H1 (cell line): Measurements from ENCODE around the gene KCNE4. TPM values are rescaled to one million over a fixed set of nuclear protein-coding genes. Genes with fewer than 3 reads are reported as not detected.

ENCODE experiments used
- CTCF ChIA-PET: fragments of 300-600 bp; sonication (Branson Sonifier 250); formaldehyde crosslinking; loops from one replicate; lab custom pipeline; 2021; ENCODE audit not compliant: partially characterized antibody; lab: Charles Lee
- POLR2A ChIA-PET: fragments of 300-600 bp; sonication (Branson Sonifier 250); formaldehyde crosslinking; loops from one replicate; lab custom pipeline; 2021; ENCODE audit warnings: inconsistent platforms; ENCODE audit not compliant: partially characterized antibody; lab: Charles Lee
- DNase-seq, 2 experiments: peaks; one replicate each; pipeline versions ENCODE4 v3.0.0 to v3.0.0-alpha.2; 2010 to 2022; ENCODE audit warnings: low spot score in 2 of 2, low read depth in 1 of 2, mixed read lengths in 1 of 2
- FAIRE-seq: peaks from 2 replicates; lab custom pipeline; 2011; peaks lifted over from hg19 to GRCh38; lab: Jason Lieb, UNC
- H2AFZ ChIP-seq: 2 replicates; pipeline ENCODE4 v1.8.1; 2012; ENCODE audit warnings: low read length, inconsistent platforms
- H2AK5ac ChIP-seq: 2 replicates; pipeline ENCODE4 v1.6.1; 2013; ENCODE audit warnings: low read depth, low read length
- H2BK120ac ChIP-seq: replicated peaks from 2 replicates; pipeline ENCODE3; 2013; ENCODE audit warnings: low read depth, low read length, inconsistent platforms
- H2BK12ac ChIP-seq: 2 replicates; pipeline ENCODE4 v1.6.1; 2013; ENCODE audit warnings: low read depth, low read length
- H2BK15ac ChIP-seq: 2 replicates; pipeline ENCODE4 v1.6.1; 2013; ENCODE audit warnings: low read length
- H2BK20ac ChIP-seq: 2 replicates; pipeline ENCODE4 v1.6.1; 2013; ENCODE audit warnings: low read length
- H2BK5ac ChIP-seq: 2 replicates; pipeline ENCODE4 v1.6.1; 2013; ENCODE audit warnings: low read depth, low read length
- H3K14ac ChIP-seq: 2 replicates; pipeline ENCODE4 v1.6.1; 2013; ENCODE audit warnings: inconsistent platforms; ENCODE audit not compliant: insufficient read length
- H3K18ac ChIP-seq: 2 replicates; pipeline ENCODE4 v1.6.1; 2013; ENCODE audit warnings: low read length; ENCODE audit errors: extremely low read depth
- H3K23ac ChIP-seq: 2 replicates; pipeline ENCODE4 v1.6.1; 2013; ENCODE audit warnings: inconsistent platforms; ENCODE audit not compliant: insufficient read length
- H3K23me2 ChIP-seq: 2 replicates; pipeline ENCODE4 v1.6.1; 2013; ENCODE audit warnings: low read depth, low read length
- H3K27ac ChIP-seq: 2 replicates; pipeline ENCODE4 v1.6.1; 2011; ENCODE audit warnings: low read depth, low read length, inconsistent platforms
- H3K27me3 ChIP-seq, 4 experiments: replicated peaks in 1 of 4; 1 replicate in 1 of 4; 2 replicates in 3 of 4; pipeline versions ENCODE4 v1.6.1 to v1.8.1; 2011 to 2013; ENCODE audit warnings: low read length in 3 of 4, mild to moderate bottlenecking in 3 of 4, inconsistent platforms in 2 of 4, mixed read lengths in 2 of 4, moderate library complexity in 1 of 4; ENCODE audit not compliant: control insufficient read depth in 3 of 4, insufficient read depth in 3 of 4; ENCODE audit errors: extremely low read depth in 1 of 4
- H3K36me3 ChIP-seq, 4 experiments: 2 replicates each; pipeline versions ENCODE4 v1.6.1 to v1.8.1; 2011 to 2013; ENCODE audit warnings: mild to moderate bottlenecking in 4 of 4, low read length in 3 of 4, moderate library complexity in 2 of 4, control low read depth in 1 of 4, inconsistent platforms in 1 of 4; ENCODE audit not compliant: insufficient read depth in 4 of 4, control insufficient read depth in 2 of 4
- H3K4ac ChIP-seq: replicated peaks from 2 replicates; pipeline ENCODE3; 2013; ENCODE audit warnings: low read length, low read depth, mixed read lengths, inconsistent platforms; ENCODE audit not compliant: insufficient read length
- H3K4me1 ChIP-seq, 4 experiments: replicated peaks in 1 of 4; 1 replicate in 1 of 4; 2 replicates in 3 of 4; pipeline versions ENCODE4 v1.6.1 to v1.8.1; 2011 to 2013; ENCODE audit warnings: low read length in 3 of 4, inconsistent platforms in 2 of 4, mixed read lengths in 1 of 4; ENCODE audit not compliant: insufficient read depth in 4 of 4, control insufficient read depth in 3 of 4
- H3K4me2 ChIP-seq, 2 experiments: 2 replicates each; pipeline versions ENCODE4 v1.6.1 to v1.8.1; 2011 to 2013; ENCODE audit warnings: low read depth in 2 of 2, low read length in 2 of 2, control low read depth in 1 of 2, inconsistent platforms in 1 of 2, mild to moderate bottlenecking in 1 of 2; ENCODE audit not compliant: insufficient read depth in 1 of 2
- H3K4me3 ChIP-seq, 4 experiments: fragments of 200-600, 300-600 bp in 1 of 4; sonication (generic), shearing (Covaris generic), sonication (Bioruptor Twin) in 1 of 4; 2 replicates each; pipeline versions ENCODE4 v1.5.1 to v1.8.1; 2011 to 2016; ENCODE audit warnings: low read length in 4 of 4, low read depth in 3 of 4, control low read depth in 2 of 4, inconsistent platforms in 2 of 4, mild to moderate bottlenecking in 2 of 4, mixed read lengths in 1 of 4, moderate library complexity in 1 of 4; ENCODE audit not compliant: insufficient read depth in 2 of 4; ENCODE audit errors: extremely low read depth in 1 of 4
- H3K56ac ChIP-seq: replicated peaks from 2 replicates; pipeline ENCODE3; 2013; ENCODE audit warnings: low read depth, mild to moderate bottlenecking, mixed read lengths, low read length, inconsistent platforms; ENCODE audit not compliant: insufficient read length
- H3K79me1 ChIP-seq: 2 replicates; pipeline ENCODE4 v1.6.1; 2013; ENCODE audit warnings: low read depth, low read length, control low read depth
- H3K79me2 ChIP-seq, 2 experiments: 2 replicates each; pipeline versions ENCODE4 v1.6.1 to v1.8.1; 2012 to 2013; ENCODE audit warnings: low read length in 2 of 2, mild to moderate bottlenecking in 2 of 2, inconsistent platforms in 1 of 2; ENCODE audit not compliant: insufficient read depth in 2 of 2, control insufficient read depth in 1 of 2
- H3K9ac ChIP-seq, 4 experiments: replicated peaks in 1 of 4; 1 replicate in 1 of 4; 2 replicates in 3 of 4; pipeline versions ENCODE4 v1.6.1 to v1.8.1; 2011 to 2013; ENCODE audit warnings: low read depth in 3 of 4, low read length in 3 of 4, control low read depth in 2 of 4, mild to moderate bottlenecking in 2 of 4, moderate library complexity in 2 of 4, inconsistent platforms in 1 of 4; ENCODE audit errors: extremely low read depth in 1 of 4
- H3K9me3 ChIP-seq, 2 experiments: 2 replicates each; pipeline versions ENCODE4 v1.6.1 to v1.8.1; 2012 to 2013; ENCODE audit warnings: mild to moderate bottlenecking in 2 of 2, moderate library complexity in 2 of 2, control low read depth in 1 of 2, inconsistent platforms in 1 of 2, low read depth in 1 of 2, low read length in 1 of 2, mixed read lengths in 1 of 2; ENCODE audit not compliant: insufficient read depth in 2 of 2
- H4K20me1 ChIP-seq, 2 experiments: replicated peaks in 1 of 2; 2 replicates each; pipeline versions ENCODE3 to v1.8.1; 2011 to 2013; ENCODE audit warnings: inconsistent platforms in 2 of 2, low read length in 2 of 2, mild to moderate bottlenecking in 1 of 2; ENCODE audit not compliant: insufficient read depth in 2 of 2, control insufficient read depth in 1 of 2
- H4K5ac ChIP-seq: 2 replicates; pipeline ENCODE4 v1.6.1; 2013; ENCODE audit warnings: low read length, low read depth, mixed read lengths, inconsistent platforms; ENCODE audit not compliant: insufficient read length
- H4K8ac ChIP-seq: 2 replicates; pipeline ENCODE4 v1.8.0; 2013; ENCODE audit warnings: mild to moderate bottlenecking, moderate library complexity, low read length, inconsistent platforms; ENCODE audit not compliant: insufficient read depth; ENCODE audit errors: extremely low read depth
- H4K91ac ChIP-seq: replicated peaks from 2 replicates; pipeline ENCODE3; 2013; ENCODE audit warnings: low read length, mixed read lengths, inconsistent platforms; ENCODE audit not compliant: insufficient read length
- EP300 ChIP-seq, 2 experiments: IDR thresholded peaks; 1 replicate in 1 of 2; 2 replicates in 1 of 2; pipeline ENCODE4 v1.6.1; 2011 to 2012; ENCODE audit warnings: low read depth in 2 of 2, low read length in 2 of 2, mild to moderate bottlenecking in 2 of 2, borderline replicate concordance in 1 of 2, inconsistent platforms in 1 of 2, moderate library complexity in 1 of 2
- WGBS, 2 experiments: shearing (Covaris generic) in 1 of 2; methylation state at CpG; one replicate each; pipeline versions ENCODE4 v1.1.6 to v1.1.7; 2013 to 2015; ENCODE audit warnings: low lambda C conversion rate in 2 of 2, mixed read lengths in 2 of 2, inconsistent platforms in 1 of 2, low coverage in 1 of 2, missing lambda C conversion rate in 1 of 2; ENCODE audit not compliant: insufficient replicate concordance in 2 of 2, insufficient coverage in 1 of 2, insufficient read length in 1 of 2; ENCODE audit errors: extremely low coverage in 1 of 2, missing lambda C conversion rate in 1 of 2; 5-methylcytosine and 5-hydroxymethylcytosine counted together
- polyA plus RNA-seq, 7 experiments: library from polyadenylated mRNA; depleted of rRNA in 3 of 7; stranded (reverse) in 5 of 7; unstranded in 2 of 7; fragments of >200 nt in 5 of 7; fragments of 200-250 nt in 2 of 7; gene quantifications; 1 replicate in 5 of 7; 2 replicates in 1 of 7; 4 replicates in 1 of 7; pipeline versions ENCODE4 v1.2.1 to v1.2.3, GENCODE V29; 2011 to 2013; ENCODE audit warnings: missing spikeins in 2 of 7, mixed read lengths in 2 of 7
- total RNA-seq: library from RNA; stranded (reverse); fragmentation: NEBNext Ultra II Directional; extraction: Animal tissue kit (Norgen Biotek cat#: 25700); gene quantifications from 2 replicates; pipeline ENCODE4 v1.2.1, GENCODE V29; 2021

KCNE4 gene
- total and polyA plus RNA-seq, 2 of the 8 experiments (the other 6 are each of a cell fraction or from before 2014, with no cell fraction given): 0.08 to 0.09 TPM

DNA sequence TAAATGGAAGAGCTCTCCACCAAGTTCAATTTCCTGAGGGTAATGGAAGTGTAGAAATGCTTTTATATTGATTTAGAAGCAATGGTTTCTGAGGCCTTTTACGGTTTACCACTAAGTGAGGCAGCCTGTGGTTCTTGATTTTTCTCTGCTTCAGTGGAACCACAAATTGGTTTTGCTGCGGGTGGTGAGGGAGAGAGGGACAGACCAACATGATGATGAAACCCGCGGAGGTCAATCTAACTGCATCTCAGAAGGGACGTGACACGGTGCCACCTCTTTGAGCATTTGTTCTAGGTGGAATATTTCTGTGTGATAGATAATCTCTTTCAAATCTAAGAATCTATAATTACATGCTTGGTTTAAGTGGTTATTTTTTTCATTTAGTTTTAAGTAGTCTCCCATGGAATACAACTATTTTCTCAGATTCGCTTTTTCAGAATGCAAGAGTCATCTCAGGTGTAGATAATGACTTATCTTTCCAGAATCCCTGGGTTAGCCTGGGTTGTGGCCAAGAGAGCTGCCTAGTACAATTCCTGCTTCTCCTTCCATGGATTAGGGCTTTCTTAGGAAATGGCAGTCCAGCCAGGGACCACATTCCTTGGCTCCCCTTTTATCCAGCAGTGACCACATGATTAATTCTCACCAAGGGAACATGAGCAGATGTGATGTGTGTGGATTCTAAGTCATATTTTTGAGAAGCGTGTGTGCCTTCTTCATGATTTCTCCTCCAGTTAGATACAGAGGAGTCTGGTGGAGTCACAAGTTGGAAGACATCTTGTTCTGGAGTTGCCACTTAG is 52.5 kb downstream of the KCNE4 start:
- no peak overlapping the region for H3K18ac ChIP-seq
- WGBS, 2 experiments: 91% methylated on average over 8 of the region's 8 CpGs; no CpG with 5 or more reads in 1 of the 2 experiments
- H3K23me2 ChIP-seq: no peaks in the 10 kb centered on the region
- H3K36me3 ChIP-seq: no peaks in the 10 kb centered on the region
- H3K56ac ChIP-seq: no peak overlapping the region
- no peak overlapping the region for H3K27ac ChIP-seq
- H3K4me2 ChIP-seq: no peak overlapping the region
- H4K5ac ChIP-seq: no peak overlapping the region
- no peak overlapping the region for H2BK12ac ChIP-seq
- H2AFZ ChIP-seq: peak overlapping the region; percentile 41; the same call in 1 of the 2 replicates
- no peak overlapping the region for H2BK120ac ChIP-seq
- no peak overlapping the region for H3K14ac ChIP-seq
- no peaks in the 10 kb centered on the region for H3K79me1 ChIP-seq
- DNase-seq (no peak), FAIRE-seq (no peak)
- no peak overlapping the region for H2BK15ac ChIP-seq
- H3K9ac ChIP-seq: no peak overlapping the region
- no peaks in the 10 kb centered on the region for H3K27me3 ChIP-seq
- no peak overlapping the region for H3K23ac ChIP-seq
- no peak overlapping the region for H3K4ac ChIP-seq
- no peaks in the 10 kb centered on the region for H3K9me3 ChIP-seq
- peaks cover 2 to 6% (median 2%) of the 10 kb centered on the region in 4 experiments; a peak in 4 of 7 replicates for H3K4me1 ChIP-seq
- no peaks in the 10 kb centered on the region for H4K20me1 ChIP-seq
- POLR2A ChIA-PET: no interaction called here
- no peak for TF ChIP-seq EP300 (IDR thresholded peaks at IDR 0.05; ENCODE audit: borderline replicate concordance in 1 of 2, low read depth in 2 of 2, low read length in 2 of 2)
- no peak overlapping the region for H2AK5ac ChIP-seq
- no peak overlapping the region for H3K4me3 ChIP-seq
- no peak overlapping the region for H4K91ac ChIP-seq
- no peaks in the 10 kb centered on the region for H3K79me2 ChIP-seq
- no peak overlapping the region for H4K8ac ChIP-seq
- H2BK20ac ChIP-seq: no peak overlapping the region
- CTCF ChIA-PET: interaction anchor here (0.7 to 1.8 kb wide), 3 partner anchors 9 to 355 kb away, joined by 3 to 5 read pairs (median 3); no protein-coding TSS in a partner anchor
- no peak overlapping the region for H2BK5ac ChIP-seq

Other genes starting within 250 kb of the KCNE4 start
- 94.0 and 98.1 TPM in 2 replicates for gene ACSL3, start 191.2 kb upstream of the KCNE4 start, total RNA-seq
- gene ACSL3, start 191.2 kb upstream of the KCNE4 start, polyA plus RNA-seq (2011; rRNA removed): 37.5 and 53.3 TPM in 2 replicates